ENCODE measurements around the gene CISD2.

- TF ChIP-seq GATA2 (IDR thresholded peaks at IDR 0.05; ENCODE audit: low read depth, low read length) (no peak), GATA3 (IDR thresholded peaks at IDR 0.05; ENCODE audit: low read depth, low read length) (no peak)
Measured at GRCh38 chr4:102935716-102936115, 66.9 kb downstream of the CISD2 start.

All from SH-SY5Y (cell line).